Measurements from ENCODE around the gene NDUFC2.

NDUFC2 gene

DNA sequence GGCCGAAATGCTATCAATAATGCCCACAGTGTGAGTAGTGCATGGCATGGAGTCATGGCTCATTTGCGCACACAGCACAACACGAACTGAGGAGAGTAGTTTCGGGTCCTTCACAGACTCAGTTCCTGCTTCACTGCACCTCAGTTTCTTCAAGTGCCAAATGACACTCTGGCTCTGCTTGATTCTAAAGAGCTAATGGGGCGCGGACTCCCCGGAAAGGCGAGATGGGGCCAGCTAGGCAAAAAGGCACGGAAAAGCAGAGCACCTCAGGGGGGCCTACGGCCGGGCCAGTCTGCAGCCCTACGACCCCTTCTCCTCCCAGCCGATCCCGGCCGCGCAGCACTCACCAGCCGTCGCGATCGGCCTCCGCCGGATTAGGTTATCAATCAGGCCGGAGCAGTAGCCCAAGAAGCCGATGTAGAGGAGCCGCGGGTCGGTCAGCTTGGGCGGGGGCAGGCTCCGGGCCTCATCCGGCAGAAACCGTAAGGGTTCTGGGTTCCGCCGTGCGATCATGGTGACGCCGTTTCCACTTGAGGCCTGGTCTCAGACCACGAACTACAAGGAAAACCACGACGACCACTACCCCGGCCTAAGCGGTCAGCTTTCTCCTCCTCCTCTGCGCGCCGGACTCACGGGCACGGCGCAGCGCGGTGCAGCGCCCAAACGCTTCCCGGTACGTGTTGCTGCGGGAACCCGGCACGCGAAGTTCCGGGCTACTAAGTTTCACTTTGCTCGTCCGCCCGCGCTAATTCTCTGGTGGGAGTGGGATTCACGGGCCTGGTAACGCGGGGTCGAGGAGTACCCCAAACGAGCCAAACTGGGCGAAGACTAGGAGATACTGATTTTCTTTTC lies at the start of gene NDUFC2:
Gene NDUFC2, minus strand, starts transcription at position 631 of the 852 bp plus-strand sequence. Its CDS starts 118 bp downstream, at position 513.
- peak within 1 kb of the TSS; percentile 87 for H3K27ac ChIP-seq
- TF ChIP-seq, protein P1, sequence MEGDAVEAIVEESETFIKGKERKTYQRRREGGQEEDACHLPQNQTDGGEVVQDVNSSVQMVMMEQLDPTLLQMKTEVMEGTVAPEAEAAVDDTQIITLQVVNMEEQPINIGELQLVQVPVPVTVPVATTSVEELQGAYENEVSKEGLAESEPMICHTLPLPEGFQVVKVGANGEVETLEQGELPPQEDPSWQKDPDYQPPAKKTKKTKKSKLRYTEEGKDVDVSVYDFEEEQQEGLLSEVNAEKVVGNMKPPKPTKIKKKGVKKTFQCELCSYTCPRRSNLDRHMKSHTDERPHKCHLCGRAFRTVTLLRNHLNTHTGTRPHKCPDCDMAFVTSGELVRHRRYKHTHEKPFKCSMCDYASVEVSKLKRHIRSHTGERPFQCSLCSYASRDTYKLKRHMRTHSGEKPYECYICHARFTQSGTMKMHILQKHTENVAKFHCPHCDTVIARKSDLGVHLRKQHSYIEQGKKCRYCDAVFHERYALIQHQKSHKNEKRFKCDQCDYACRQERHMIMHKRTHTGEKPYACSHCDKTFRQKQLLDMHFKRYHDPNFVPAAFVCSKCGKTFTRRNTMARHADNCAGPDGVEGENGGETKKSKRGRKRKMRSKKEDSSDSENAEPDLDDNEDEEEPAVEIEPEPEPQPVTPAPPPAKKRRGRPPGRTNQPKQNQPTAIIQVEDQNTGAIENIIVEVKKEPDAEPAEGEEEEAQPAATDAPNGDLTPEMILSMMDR (conservative IDR thresholded peaks at IDR 0.05): no peak
- peak; percentile 98 for TF ChIP-seq ZFX (IDR thresholded peaks at IDR 0.05)

DNA sequence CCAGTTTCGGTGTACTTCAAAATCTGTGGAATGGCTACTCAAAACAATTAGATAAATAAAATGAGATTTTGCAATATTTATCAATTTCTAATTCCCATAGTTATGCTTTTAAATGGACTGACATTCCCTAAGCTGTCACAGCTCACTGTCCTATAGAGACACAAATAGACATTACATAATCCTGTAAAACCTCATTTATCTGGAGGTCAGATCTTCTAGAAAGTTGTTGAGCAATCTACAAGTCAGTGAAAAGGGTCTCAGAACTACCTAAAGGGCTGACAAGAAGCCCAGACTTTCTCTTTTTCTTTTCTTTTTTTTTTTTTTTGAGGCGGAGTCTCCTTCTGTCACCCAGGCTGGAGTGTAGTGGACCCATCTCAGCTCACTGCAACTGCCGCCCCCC lies 47.7 kb upstream of the NDUFC2 start:
- TF ChIP-seq, protein P1 (conservative IDR thresholded peaks at IDR 0.05): no peak
- TF ChIP-seq ZFX (IDR thresholded peaks at IDR 0.05): no peak
- no peak overlapping the region for H3K27ac ChIP-seq

DNA sequence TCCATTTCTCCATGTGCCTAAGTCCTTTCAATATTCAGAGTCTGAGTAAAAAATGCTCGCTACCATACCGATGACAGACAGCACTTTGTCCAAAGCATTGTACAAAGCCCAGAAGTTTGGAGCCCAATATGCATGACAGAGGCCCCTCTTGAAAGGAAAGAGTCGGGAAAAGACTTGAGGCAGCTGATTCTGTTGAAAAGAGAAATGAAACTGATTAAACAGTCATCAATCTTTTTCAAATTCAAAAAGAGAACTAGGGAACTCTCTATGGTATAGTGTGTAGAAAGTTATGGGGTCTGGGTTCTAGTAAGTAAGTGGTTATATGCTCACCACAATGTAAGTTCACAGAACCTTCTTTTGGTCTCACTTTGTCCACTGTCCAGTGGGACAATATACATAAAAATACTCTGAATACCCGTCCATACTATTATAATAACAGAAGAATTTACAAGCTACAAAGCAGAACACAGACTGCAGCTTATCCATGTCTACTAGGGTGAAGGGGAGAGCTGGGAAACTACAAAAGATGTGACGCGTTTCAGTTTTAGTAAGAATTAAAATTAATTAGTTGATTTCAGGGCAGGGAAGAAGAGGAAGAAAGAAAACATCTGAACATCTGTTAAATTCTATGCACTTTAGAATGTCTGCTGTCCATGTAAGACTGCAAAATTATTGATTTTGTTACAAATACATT lies 33.1 kb upstream of the NDUFC2 start:
- TF ChIP-seq, protein P1 (conservative IDR thresholded peaks at IDR 0.05): no peak
- no peak for TF ChIP-seq ZFX (IDR thresholded peaks at IDR 0.05)
- H3K27ac ChIP-seq: no peak overlapping the region

DNA sequence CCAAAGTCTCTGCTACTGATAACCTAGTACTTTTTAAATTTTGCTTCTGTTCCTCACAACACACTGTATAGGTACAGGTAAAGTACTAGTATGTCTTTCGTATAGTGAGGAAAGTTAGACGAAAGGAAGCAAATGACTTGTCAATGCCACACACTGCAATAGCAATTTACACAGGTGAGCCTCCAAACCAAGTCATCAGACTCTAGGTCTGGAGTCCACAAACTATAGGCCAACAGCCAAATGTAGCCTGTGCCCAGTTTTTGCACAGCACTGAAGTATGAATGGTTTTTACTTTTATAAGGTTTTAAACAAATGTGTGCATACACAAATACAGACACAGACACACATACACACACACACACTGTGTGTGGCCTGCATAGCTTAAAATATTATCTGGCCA lies 31.6 kb upstream of the NDUFC2 start:
- H3K27ac ChIP-seq: no peak overlapping the region
- TF ChIP-seq, protein P1 (conservative IDR thresholded peaks at IDR 0.05): no peak
- TF ChIP-seq ZFX (IDR thresholded peaks at IDR 0.05): no peak

DNA sequence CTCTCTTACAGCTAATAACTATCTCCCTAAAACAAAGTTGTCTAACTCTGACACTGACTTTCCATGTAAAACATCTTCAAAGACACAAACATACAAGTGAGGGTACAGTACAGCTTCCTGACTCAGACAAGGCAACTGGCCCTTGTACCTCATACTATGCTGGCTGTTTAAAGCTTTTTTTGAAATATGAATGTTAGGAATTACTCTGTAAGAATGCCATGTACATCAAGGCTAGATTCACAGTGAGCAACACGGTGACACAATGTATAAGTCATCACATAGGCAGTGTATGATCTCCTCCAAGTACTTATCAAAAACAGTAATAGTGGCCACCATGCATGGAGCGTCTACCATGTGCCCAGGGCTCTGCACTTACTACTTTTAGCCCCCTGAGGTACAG lies 31.2 kb upstream of the NDUFC2 start:
- TF ChIP-seq, protein P1 (conservative IDR thresholded peaks at IDR 0.05): no peak
- TF ChIP-seq ZFX (IDR thresholded peaks at IDR 0.05): no peak
- no peak overlapping the region for H3K27ac ChIP-seq

DNA sequence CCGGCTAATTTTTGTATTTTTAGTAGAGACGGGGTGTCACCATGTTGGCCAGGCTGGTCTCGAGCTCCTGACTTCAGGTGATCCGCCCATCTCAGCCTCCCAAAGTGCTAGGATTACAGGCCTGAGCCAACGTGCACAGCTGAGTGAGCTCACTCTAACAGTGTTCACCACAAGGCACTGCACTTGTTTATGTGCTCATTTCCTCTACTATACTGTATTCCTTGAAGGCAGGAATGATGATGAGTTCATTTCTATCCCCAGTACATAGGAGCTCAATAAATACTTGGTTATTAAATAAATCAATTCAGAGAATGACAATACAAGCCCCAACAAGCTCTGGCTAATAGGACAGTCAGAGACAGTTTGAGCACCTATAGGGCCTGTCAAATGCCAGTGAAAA lies 30.7 kb upstream of the NDUFC2 start:
- no peak for TF ChIP-seq ZFX (IDR thresholded peaks at IDR 0.05)
- TF ChIP-seq, protein P1 (conservative IDR thresholded peaks at IDR 0.05): no peak
- H3K27ac ChIP-seq: no peak overlapping the region
